Stomach (tissue), 9 donors: ENCODE data around the gene ERC2. TPM values are rescaled to one million over a fixed set of nuclear protein-coding genes. Genes with fewer than 3 reads are reported as not detected.

ENCODE experiments used
- DNase-seq, 2 donors: peaks; one replicate each; pipeline versions ENCODE4 v3.0.0 to v3.0.0-alpha.2; 2013 to 2019
- H3K27ac ChIP-seq, 5 donors: fragments of 200-600 bp in 4 of 5; sonication (generic) in 4 of 5; one replicate each; pipeline ENCODE4 v1.5.1; 2013 to 2019; ENCODE audit warnings: mild to moderate bottlenecking in 1 of 5, moderate library complexity in 1 of 5
- H3K27me3 ChIP-seq, 3 donors: fragments of 200-600 bp; sonication (generic); one replicate each; pipeline ENCODE4 v1.5.1; 2017 to 2019; ENCODE audit warnings: mixed run types in 1 of 3
- H3K36me3 ChIP-seq, 4 donors: fragments of 200-600 bp; sonication (generic); 1 replicate in 3 of 4; 2 replicates in 1 of 4; pipeline ENCODE4 v1.5.1; 2016 to 2019
- H3K4me1 ChIP-seq, 4 donors: fragments of 200-600 bp; sonication (generic); one replicate each; pipeline ENCODE4 v1.5.1; 2016 to 2019
- H3K4me3 ChIP-seq, 4 donors: fragments of 200-600 bp; sonication (generic) in 3 of 4; one replicate each; pipeline ENCODE4 v1.5.1; 2016 to 2019; ENCODE audit warnings: mild to moderate bottlenecking in 1 of 4
- H3K9me3 ChIP-seq, 4 donors: fragments of 200-600 bp; sonication (generic); one replicate each; pipeline ENCODE4 v1.5.1; 2016 to 2019
- CTCF ChIP-seq, 7 experiments: fragments of 450-650 bp in 4 of 7; fragments of 200-600 bp in 3 of 7; sonication (generic) in 3 of 7; IDR thresholded peaks; one replicate each; pipeline ENCODE4 v1.5.1; 2016 to 2019; ENCODE audit warnings: antibody characterized with exemption in 7 of 7, control low read depth in 2 of 7, mild to moderate bottlenecking in 1 of 7
- EP300 ChIP-seq: sonication (generic); formaldehyde crosslinking; IDR thresholded peaks from one replicate; pipeline ENCODE4 v1.6.1; 2017; ENCODE audit warnings: antibody characterized with exemption
- POLR2A ChIP-seq, 4 donors: fragments of 450-650 bp; IDR thresholded peaks; one replicate each; pipeline ENCODE4 v1.6.1; 2016; ENCODE audit warnings: antibody characterized with exemption in 4 of 4, control low read depth in 2 of 4, mild to moderate bottlenecking in 1 of 4, moderate library complexity in 1 of 4
- POLR2AphosphoS5 ChIP-seq, 3 donors: sonication (generic); formaldehyde crosslinking; IDR thresholded peaks; one replicate each; pipeline ENCODE4 v1.6.1; 2016; ENCODE audit warnings: antibody characterized with exemption in 3 of 3
- WGBS, 5 donors: extraction: QIAGEN DNeasy Blood & Tissue Kit in 3 of 5; methylation state at CpG; one replicate each; pipeline versions ENCODE4 v1.1.5 to v1.1.7; 2013 to 2018; 5-methylcytosine and 5-hydroxymethylcytosine counted together
- intact Hi-C: fragments of 100-400 bp; cut with DNase I; formaldehyde crosslinking; loops from one replicate; pipeline ENCODE4 v1.15.1; 2023; ENCODE audit warnings: low total_unique reads
- polyA plus RNA-seq, 3 donors: library from polyadenylated mRNA; stranded (reverse); fragments of 200-250 nt; gene quantifications; one replicate each; pipeline ENCODE4 v1.2.3, GENCODE V29; 2013
- total RNA-seq, 5 donors: library from RNA; depleted of rRNA; stranded (reverse); fragments of >200 nt; gene quantifications; one replicate each; pipeline versions ENCODE4 v1.1.0 to v1.2.3, GENCODE V29; 2014 to 2016
- donor health status: healthy with polysubstance abuse.
- donor health status: Bipolar disorder and iron deficiency.
- donor health status: healthy.

Gene ERC2
- total and polyA plus RNA-seq, 8 donors = 0.43 to 3.1 (median 1.3) TPM; not detected in 2

GRCh38 chr3:55708921-55709320, 759.3 kb downstream of the ERC2 start:
- Histone ChIP-seq H3K27ac (no peak overlapping the region), H3K36me3 (no peaks in the 10 kb centered on the region), H3K9me3 (no peaks in the 10 kb centered on the region), H3K4me1 (no peaks in the 10 kb centered on the region), H3K4me3 (no peak overlapping the region), H3K27me3 (no peaks in the 10 kb centered on the region)
- intact Hi-C loops = no loop called here
- 94 to 97% (median 95%) methylated on average over 7 of the region's 7 CpGs for WGBS, 5 donors
- no peak for DNase-seq
- TF ChIP-seq POLR2A (IDR thresholded peaks at IDR 0.05) = no peak

- intact Hi-C loops = no loop called here
- 60 to 73% (median 70%) methylated on average over 3 of the region's 3 CpGs for WGBS, 5 donors
- no peaks in the 10 kb centered on the region for H3K27me3 ChIP-seq
- no peak overlapping the region for H3K4me3 ChIP-seq
- H3K4me1 ChIP-seq = no peaks in the 10 kb centered on the region
- no peak overlapping the region for H3K27ac ChIP-seq
- no peaks in the 10 kb centered on the region for H3K36me3 ChIP-seq
- peak in 1 of 2 donors; percentile 33 for DNase-seq
- no peaks in the 10 kb centered on the region for H3K9me3 ChIP-seq
- TF ChIP-seq POLR2AphosphoS5 (IDR thresholded peaks at IDR 0.05) = no peak
- TF ChIP-seq POLR2A (IDR thresholded peaks at IDR 0.05) = no peak
- TF ChIP-seq CTCF (IDR thresholded peaks at IDR 0.05) = no peak
- TF ChIP-seq EP300 = no peak
Measured at GRCh38 chr3:55708242-55708641, 760.0 kb downstream of the ERC2 start.

- no peaks in the 10 kb centered on the region for H3K27me3 ChIP-seq
- no peaks in the 10 kb centered on the region for H3K9me3 ChIP-seq
- intact Hi-C loops = no loop called here
- WGBS, 5 donors = 0 to 88% (median 17%) methylated on average over 1 of the region's 1 CpG
- no peaks in the 10 kb centered on the region for H3K4me1 ChIP-seq
- H3K36me3 ChIP-seq = no peaks in the 10 kb centered on the region
- TF ChIP-seq POLR2AphosphoS5 (IDR thresholded peaks at IDR 0.05) (no peak), EP300 (no peak), CTCF (IDR thresholded peaks at IDR 0.05) (no peak), POLR2A (IDR thresholded peaks at IDR 0.05) (no peak)
- no peak for DNase-seq
- no peak overlapping the region for H3K27ac ChIP-seq
- H3K4me3 ChIP-seq = no peak overlapping the region
Measured at GRCh38 chr3:55704521-55704920, 763.7 kb downstream of the ERC2 start.

DNA sequence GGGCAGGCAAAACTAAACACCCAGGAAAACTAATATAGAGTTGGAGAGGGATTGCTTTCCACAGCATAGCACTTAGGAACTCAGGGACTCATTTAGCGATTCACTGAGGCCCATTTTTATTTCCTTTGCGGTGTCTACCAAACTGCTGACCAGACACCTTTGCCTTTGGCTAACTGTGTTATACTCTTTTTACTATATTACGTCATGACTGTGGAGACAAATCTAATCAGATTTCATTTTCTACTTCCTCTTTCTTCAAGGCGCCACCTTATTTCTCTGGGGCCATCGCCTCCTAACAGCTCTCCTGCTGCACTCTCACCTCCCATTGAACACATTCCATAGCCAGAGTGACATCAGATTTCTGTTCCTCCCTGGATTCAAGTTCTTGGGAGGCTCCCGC, 765.4 kb downstream of the ERC2 start:
- TF ChIP-seq POLR2AphosphoS5 (IDR thresholded peaks at IDR 0.05) (no peak), EP300 (no peak), POLR2A (IDR thresholded peaks at IDR 0.05) (no peak), CTCF (IDR thresholded peaks at IDR 0.05) (no peak)
- Histone ChIP-seq H3K27ac (no peak overlapping the region), H3K9me3 (no peaks in the 10 kb centered on the region), H3K4me1 (no peaks in the 10 kb centered on the region), H3K4me3 (no peak overlapping the region), H3K36me3 (no peaks in the 10 kb centered on the region), H3K27me3 (no peaks in the 10 kb centered on the region)
- WGBS, 5 donors = 86 to 91% (median 91%) methylated on average over 6 of the region's 6 CpGs
- no peak for DNase-seq
- intact Hi-C loops = no loop called here

DNA sequence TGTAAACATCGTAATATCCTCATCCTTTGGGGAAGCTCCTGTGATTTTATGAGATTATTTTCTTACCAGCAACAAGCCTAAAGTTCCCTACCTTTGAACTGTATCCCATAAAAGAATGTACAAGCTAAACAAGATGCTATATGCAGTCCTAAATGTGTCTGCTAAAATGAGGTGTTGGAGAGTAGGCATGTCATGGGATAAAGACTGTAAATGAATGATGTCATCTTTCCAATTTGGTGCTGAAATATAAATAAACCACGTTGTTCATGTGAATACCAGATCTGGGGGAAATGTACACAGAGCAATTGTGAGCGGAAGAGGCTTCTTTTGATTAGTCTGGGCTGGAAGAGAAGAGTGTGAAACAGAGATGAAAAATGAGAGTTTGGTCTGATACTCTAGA, 766.3 kb downstream of the ERC2 start:
- Histone ChIP-seq H3K27me3 (no peaks in the 10 kb centered on the region), H3K36me3 (no peaks in the 10 kb centered on the region), H3K4me1 (no peaks in the 10 kb centered on the region), H3K27ac (no peak overlapping the region), H3K4me3 (no peak overlapping the region), H3K9me3 (no peaks in the 10 kb centered on the region)
- WGBS, 5 donors = 50 to 61% (median 55%) methylated on average over 3 of the region's 3 CpGs
- TF ChIP-seq POLR2A (IDR thresholded peaks at IDR 0.05) (no peak), EP300 (no peak), POLR2AphosphoS5 (IDR thresholded peaks at IDR 0.05) (no peak), CTCF (IDR thresholded peaks at IDR 0.05) (no peak)
- DNase-seq = peak in 1 of 2 donors; percentile 28
- intact Hi-C loops = no loop called here
